Measurements from ENCODE around the gene KL. TPM values are rescaled to one million over a fixed set of nuclear protein-coding genes. Genes with fewer than 3 reads are reported as not detected.

KL gene
- polyA plus RNA-seq, 2 of the 4 experiments (the other 2 are of a cell fraction): 0.01 TPM; not detected in 1

DNA sequence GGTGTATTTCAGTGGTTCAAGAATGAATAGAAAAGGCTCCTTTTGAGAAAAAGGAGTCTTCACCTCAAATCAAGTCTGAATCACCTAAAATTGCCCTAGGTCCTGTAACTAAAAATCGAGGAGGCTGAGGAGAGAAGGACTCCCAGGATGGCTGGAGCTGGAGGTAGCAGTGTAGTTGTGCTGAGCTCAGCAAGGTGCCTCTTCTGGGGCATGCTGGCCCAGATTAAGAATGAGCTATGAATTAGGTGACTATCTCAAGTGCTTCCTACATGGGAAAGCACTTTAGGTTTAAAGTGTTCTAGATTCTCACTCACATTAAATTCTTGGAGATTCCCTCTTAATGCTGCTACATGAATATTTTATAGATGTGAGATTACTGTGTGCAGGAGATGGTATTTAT is 28.8 kb upstream of the KL start:
- no peak overlapping the region for H3K4me3 ChIP-seq
- FAIRE-seq (no peak), DNase-seq (ENCODE audit: low read depth in 1 of 2, low spot score in 1 of 2) (no peak), ATAC-seq (no peak)
- no peak overlapping the region for H3K4me2 ChIP-seq
- H3K4me1 ChIP-seq: peaks cover 13% of the 10 kb centered on the region
- ChIA-PET CTCF (no interaction called here), POLR2A (no interaction called here)
- H3K27ac ChIP-seq: no peak overlapping the region
- TF ChIP-seq MYC (IDR thresholded peaks at IDR 0.05; ENCODE audit: borderline replicate concordance, low read length) (no peak), CBX8 (IDR thresholded peaks at IDR 0.05) (no peak), KDM5A (IDR thresholded peaks at IDR 0.05) (no peak), EP300 (IDR thresholded peaks at IDR 0.05) (no peak), ESRRA (IDR thresholded peaks at IDR 0.05; ENCODE audit: borderline replicate concordance, low read length) (no peak), ZC3H11A (IDR thresholded peaks at IDR 0.05) (no peak), EHMT2 (IDR thresholded peaks at IDR 0.05; ENCODE audit: low read depth) (no peak)
- TF ChIP-seq, protein P1, sequence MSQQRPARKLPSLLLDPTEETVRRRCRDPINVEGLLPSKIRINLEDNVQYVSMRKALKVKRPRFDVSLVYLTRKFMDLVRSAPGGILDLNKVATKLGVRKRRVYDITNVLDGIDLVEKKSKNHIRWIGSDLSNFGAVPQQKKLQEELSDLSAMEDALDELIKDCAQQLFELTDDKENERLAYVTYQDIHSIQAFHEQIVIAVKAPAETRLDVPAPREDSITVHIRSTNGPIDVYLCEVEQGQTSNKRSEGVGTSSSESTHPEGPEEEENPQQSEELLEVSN (IDR thresholded peaks at IDR 0.05; ENCODE audit: borderline replicate concordance, low read depth): no peak
- 0% methylated on average over 1 of the region's 1 CpG for WGBS (ENCODE audit: missing lambda C conversion rate)
- H3K9me3 ChIP-seq: peaks cover 12% of the 10 kb centered on the region; the same call in 2 of the 3 replicates

DNA sequence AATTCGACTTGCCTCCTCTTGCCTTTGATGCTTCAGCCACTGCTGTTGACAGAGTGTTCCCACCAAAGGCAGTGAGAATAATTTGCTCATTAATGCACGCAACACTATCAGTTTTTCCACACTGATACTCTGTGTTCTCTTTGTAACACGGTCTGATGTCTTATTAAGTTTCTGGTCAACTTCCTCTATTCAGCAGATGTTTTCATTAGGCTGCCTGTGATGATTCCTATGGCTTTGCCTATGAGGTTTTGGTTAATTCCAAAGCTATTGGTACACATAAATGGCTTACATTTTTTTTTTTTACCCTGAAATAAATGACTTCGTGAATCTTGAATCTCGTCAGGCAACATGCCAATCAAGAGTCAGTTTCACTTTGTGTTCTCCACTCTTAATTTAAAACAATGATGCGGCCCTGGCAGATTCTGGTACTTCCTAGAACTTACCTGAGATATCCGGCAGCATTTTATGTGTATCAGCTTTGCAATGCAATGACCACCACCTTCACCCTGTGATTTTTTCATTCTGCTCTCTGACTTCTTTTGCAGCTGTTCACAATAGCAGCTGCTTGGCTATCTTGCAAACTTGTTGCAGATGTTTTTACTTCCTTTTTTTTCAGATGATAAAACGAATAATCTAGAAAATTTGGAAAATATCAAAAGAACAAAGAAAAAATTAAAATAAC is 27.5 kb upstream of the KL start:
- H3K9me3 ChIP-seq: peaks cover 12% of the 10 kb centered on the region; the same call in 2 of the 3 replicates
- no peak overlapping the region for H3K4me3 ChIP-seq
- H3K4me2 ChIP-seq: no peak overlapping the region
- ATAC-seq (no peak), FAIRE-seq (no peak), DNase-seq (ENCODE audit: low read depth in 1 of 2, low spot score in 1 of 2) (no peak)
- CTCF ChIA-PET: interaction anchor here (0.6 kb wide), 1 partner anchor 233 kb away, joined by 3 read pairs; no protein-coding TSS in a partner anchor
- POLR2A ChIA-PET: no interaction called here
- no peak overlapping the region for H3K27ac ChIP-seq
- TF ChIP-seq EP300 (IDR thresholded peaks at IDR 0.05) (no peak), RFX5 (IDR thresholded peaks at IDR 0.05) (no peak), ZNF302 (CRISPR knock-in tag; IDR thresholded peaks at IDR 0.05) (no peak), KDM1A (IDR thresholded peaks at IDR 0.05; ENCODE audit: low read depth) (no peak), RARB (CRISPR knock-in tag; IDR thresholded peaks at IDR 0.05) (no peak), ZC3H11A (IDR thresholded peaks at IDR 0.05) (no peak), JUNB (IDR thresholded peaks at IDR 0.05) (no peak), POLR2AphosphoS2 (conservative IDR thresholded peaks at IDR 0.05; ENCODE audit: low read length) (no peak), MYC (IDR thresholded peaks at IDR 0.05; ENCODE audit: borderline replicate concordance, low read length) (no peak), EHMT2 (IDR thresholded peaks at IDR 0.05; ENCODE audit: low read depth) (no peak)
- TF ChIP-seq, protein P2, sequence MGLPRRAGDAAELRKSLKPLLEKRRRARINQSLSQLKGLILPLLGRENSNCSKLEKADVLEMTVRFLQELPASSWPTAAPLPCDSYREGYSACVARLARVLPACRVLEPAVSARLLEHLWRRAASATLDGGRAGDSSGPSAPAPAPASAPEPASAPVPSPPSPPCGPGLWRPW (IDR thresholded peaks at IDR 0.05): no peak
- peaks cover 13% of the 10 kb centered on the region for H3K4me1 ChIP-seq
- 51% methylated on average over 8 of the region's 8 CpGs for WGBS (ENCODE audit: missing lambda C conversion rate)

DNA sequence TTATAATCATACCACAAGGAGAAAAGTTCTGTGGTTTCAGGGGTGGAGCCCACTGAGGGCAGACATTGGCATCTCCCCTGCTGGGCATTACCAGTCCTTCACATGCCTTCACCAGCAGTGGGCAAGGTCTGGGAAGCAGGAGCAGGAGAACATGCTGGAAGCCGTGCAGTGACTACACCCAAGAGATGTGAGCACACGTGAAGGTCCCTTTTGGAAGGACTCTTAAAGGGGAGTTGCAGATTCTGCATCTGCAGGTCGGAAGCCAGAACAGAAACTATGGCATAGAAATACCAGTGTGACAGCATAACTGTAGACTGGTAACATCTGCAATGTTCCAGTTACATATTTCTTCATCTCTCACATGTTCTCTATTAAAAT is 26.9 kb upstream of the KL start:
- 17% methylated on average over 3 of the region's 3 CpGs for WGBS (ENCODE audit: missing lambda C conversion rate)
- Histone ChIP-seq H3K4me2 (no peak overlapping the region), H3K4me3 (no peak overlapping the region), H3K4me1 (peaks cover 10% of the 10 kb centered on the region), H3K9me3 (peaks cover 12% of the 10 kb centered on the region; the same call in 2 of the 3 replicates), H3K27ac (no peak overlapping the region)
- no peak for TF ChIP-seq ESRRA (IDR thresholded peaks at IDR 0.05; ENCODE audit: borderline replicate concordance, low read length)
- TF ChIP-seq TFCP2L1 (CRISPR knock-in tag; IDR thresholded peaks at IDR 0.05): no peak
- TF ChIP-seq, protein P3, sequence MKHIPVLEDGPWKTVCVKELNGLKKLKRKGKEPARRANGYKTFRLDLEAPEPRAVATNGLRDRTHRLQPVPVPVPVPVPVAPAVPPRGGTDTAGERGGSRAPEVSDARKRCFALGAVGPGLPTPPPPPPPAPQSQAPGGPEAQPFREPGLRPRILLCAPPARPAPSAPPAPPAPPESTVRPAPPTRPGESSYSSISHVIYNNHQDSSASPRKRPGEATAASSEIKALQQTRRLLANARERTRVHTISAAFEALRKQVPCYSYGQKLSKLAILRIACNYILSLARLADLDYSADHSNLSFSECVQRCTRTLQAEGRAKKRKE (CRISPR knock-in tag; IDR thresholded peaks at IDR 0.05; ENCODE audit: low read depth): no peak
- no peak for TF ChIP-seq NFE2L2 (conservative IDR thresholded peaks at IDR 0.05; ENCODE audit: low read length)
- no peak for TF ChIP-seq KDM1A (IDR thresholded peaks at IDR 0.05; ENCODE audit: low read depth)
- no peak for TF ChIP-seq MYC (IDR thresholded peaks at IDR 0.05; ENCODE audit: borderline replicate concordance, low read length)
- no peak for TF ChIP-seq FOSB (CRISPR knock-in tag; IDR thresholded peaks at IDR 0.05)
- no peak for TF ChIP-seq BHLHE40 (IDR thresholded peaks at IDR 0.05; ENCODE audit: low read depth, low read length)
- TF ChIP-seq SMC3 (IDR thresholded peaks at IDR 0.05): no peak
- no peak for TF ChIP-seq RFX5 (IDR thresholded peaks at IDR 0.05)
- TF ChIP-seq TP53 (CRISPR knock-in tag; IDR thresholded peaks at IDR 0.05): no peak
- TF ChIP-seq MAFK (IDR thresholded peaks at IDR 0.05; ENCODE audit: partially characterized antibody): no peak
- TF ChIP-seq, protein P4, sequence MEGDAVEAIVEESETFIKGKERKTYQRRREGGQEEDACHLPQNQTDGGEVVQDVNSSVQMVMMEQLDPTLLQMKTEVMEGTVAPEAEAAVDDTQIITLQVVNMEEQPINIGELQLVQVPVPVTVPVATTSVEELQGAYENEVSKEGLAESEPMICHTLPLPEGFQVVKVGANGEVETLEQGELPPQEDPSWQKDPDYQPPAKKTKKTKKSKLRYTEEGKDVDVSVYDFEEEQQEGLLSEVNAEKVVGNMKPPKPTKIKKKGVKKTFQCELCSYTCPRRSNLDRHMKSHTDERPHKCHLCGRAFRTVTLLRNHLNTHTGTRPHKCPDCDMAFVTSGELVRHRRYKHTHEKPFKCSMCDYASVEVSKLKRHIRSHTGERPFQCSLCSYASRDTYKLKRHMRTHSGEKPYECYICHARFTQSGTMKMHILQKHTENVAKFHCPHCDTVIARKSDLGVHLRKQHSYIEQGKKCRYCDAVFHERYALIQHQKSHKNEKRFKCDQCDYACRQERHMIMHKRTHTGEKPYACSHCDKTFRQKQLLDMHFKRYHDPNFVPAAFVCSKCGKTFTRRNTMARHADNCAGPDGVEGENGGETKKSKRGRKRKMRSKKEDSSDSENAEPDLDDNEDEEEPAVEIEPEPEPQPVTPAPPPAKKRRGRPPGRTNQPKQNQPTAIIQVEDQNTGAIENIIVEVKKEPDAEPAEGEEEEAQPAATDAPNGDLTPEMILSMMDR (IDR thresholded peaks at IDR 0.05): no peak
- FAIRE-seq (no peak), ATAC-seq (no peak), DNase-seq (ENCODE audit: low read depth in 1 of 2, low spot score in 1 of 2) (no peak)
- ChIA-PET CTCF (no interaction called here), POLR2A (no interaction called here)

Data from A549 (cell line).